Activated CD8-positive, alpha-beta T cell treated with anti-CD3 and anti-CD28 coated beads for 36 hours (primary cell): ENCODE results near the gene TRPC4AP. TPM values are rescaled to one million over a fixed set of nuclear protein-coding genes. Genes with fewer than 3 reads are reported as not detected.
A peak's percentile ranks its signal among the peaks of the same experiment; 100 is the strongest.
"Not testable (repeated sequence)": the region's sequence is repeated elsewhere in the genome, so short reads cannot be mapped to it uniquely, and the experiment has no call there.

Experiments used
- ATAC-seq: fragments of 200-7000 bp; cut with Tn5 transposase; one replicate; pipeline ENCODE4 v1.10.0; 2021; ENCODE audit warnings: mild to moderate bottlenecking, moderate library complexity
- CTCF ChIA-PET: fragments of 350-600 bp; sonication (Branson Sonifier 250); formaldehyde crosslinking; loops from one replicate; lab custom pipeline; 2021; ENCODE audit warnings: antibody characterized with exemption; lab: Charles Lee
- POLR2A ChIA-PET: fragments of 350-600 bp; sonication (Branson Sonifier 250); formaldehyde crosslinking; loops from one replicate; lab custom pipeline; 2021; ENCODE audit warnings: antibody characterized with exemption; lab: Charles Lee
- DNase-seq: peaks from one replicate; pipeline ENCODE4 v3.0.0-alpha.2; 2020
- H3K27ac Mint-ChIP-seq: one replicate; pipeline ENCODE4 v1.8.0; 2021; ENCODE audit warnings: mild to moderate bottlenecking, mixed read lengths
- H3K27me3 Mint-ChIP-seq: one replicate; pipeline ENCODE4 v1.8.0; 2021; ENCODE audit warnings: mixed read lengths
- H3K36me3 Mint-ChIP-seq: one replicate; pipeline ENCODE4 v1.8.0; 2021; ENCODE audit warnings: low read depth, mixed read lengths
- H3K4me1 Mint-ChIP-seq: one replicate; pipeline ENCODE4 v1.8.0; 2021; ENCODE audit warnings: low read depth, mixed read lengths
- H3K4me3 Mint-ChIP-seq: one replicate; pipeline ENCODE4 v1.8.0; 2021; ENCODE audit warnings: mild to moderate bottlenecking, moderate library complexity, mixed read lengths
- H3K9me3 Mint-ChIP-seq: one replicate; pipeline ENCODE4 v1.8.0; 2021; ENCODE audit warnings: mixed read lengths
- CTCF ChIP-seq: fragments of 200-600 bp; IDR thresholded peaks from one replicate; pipeline ENCODE4 v1.8.0; 2022; ENCODE audit warnings: antibody characterized with exemption, mild to moderate bottlenecking
- intact Hi-C: fragments of 100-400 bp; cut with micrococcal nuclease; formaldehyde crosslinking; loops from one replicate; pipeline ENCODE4 v1.10.0; 2022
- total RNA-seq, 2 experiments: library from RNA; stranded (reverse); gene quantifications; one replicate each; pipeline ENCODE4 v1.2.3, GENCODE V29; 2021

The TRPC4AP gene
- total RNA-seq, 2 experiments from 2014 or later, result 34.2 to 38.2 TPM

- ChIA-PET POLR2A (no interaction called here), CTCF (interaction anchor here (0.7 to 1.2 kb wide), 3 partner anchors 13 to 26 kb away, joined by 3 read pairs; no protein-coding TSS in a partner anchor)
- Mint-ChIP-seq H3K9me3 (no peaks in the 10 kb centered on the region), H3K4me3 (no peak overlapping the region), H3K4me1 (peaks cover 24% of the 10 kb centered on the region), H3K27ac (no peak overlapping the region), H3K36me3 (peaks cover 44% of the 10 kb centered on the region), H3K27me3 (no peaks in the 10 kb centered on the region)
- ATAC-seq (no peak), DNase-seq (no peak)
- TF ChIP-seq CTCF, result no peak
- intact Hi-C loops, result no loop called here
Observed at GRCh38 chr20:35077341-35077740, 15.3 kb downstream of the TRPC4AP start.

- peaks cover 59% of the 10 kb centered on the region for H3K36me3 Mint-ChIP-seq
- not testable (repeated sequence) for H3K27me3 Mint-ChIP-seq, H3K9me3 Mint-ChIP-seq
Observed at GRCh38 chr20:35071436-35072153, 21.0 kb downstream of the TRPC4AP start.

GRCh38 chr20:35066194-35066593 lies 26.4 kb downstream of the TRPC4AP start:
- Mint-ChIP-seq H3K9me3 (no peaks in the 10 kb centered on the region), H3K4me1 (peaks cover 74% of the 10 kb centered on the region), H3K36me3 (peaks cover 34% of the 10 kb centered on the region), H3K27ac (peak overlapping the region; percentile 4), H3K27me3 (no peaks in the 10 kb centered on the region), H3K4me3 (no peak overlapping the region)
- ChIA-PET POLR2A (no interaction called here), CTCF (no interaction called here)
- no peak for TF ChIP-seq CTCF
- DNase-seq (no peak), ATAC-seq (no peak)
- intact Hi-C loops, result no loop called here

More at GRCh38 chr20:35071436-35072153, 21.0 kb downstream of the TRPC4AP start:
- POLR2A ChIA-PET, H3K27ac Mint-ChIP-seq, intact Hi-C loops, H3K4me3 Mint-ChIP-seq, DNase-seq, ATAC-seq: not testable (repeated sequence)
- peaks cover 39% of the 10 kb centered on the region for H3K4me1 Mint-ChIP-seq
- CTCF ChIA-PET, result interaction anchor here (0.9 kb wide), 1 partner anchor 13 kb away, joined by 3 read pairs; no protein-coding TSS in a partner anchor

- peak overlapping the region; percentile 22 for H3K27ac Mint-ChIP-seq
- intact Hi-C loops, result no loop called here
- no peaks in the 10 kb centered on the region for H3K9me3 Mint-ChIP-seq
- CTCF ChIA-PET, result interaction anchor here (0.8 to 1.8 kb wide), 4 partner anchors 9 to 174 kb away, joined by 3 to 6 read pairs (median 3); no protein-coding TSS in a partner anchor
- no peak for TF ChIP-seq CTCF
- H3K27me3 Mint-ChIP-seq, result no peaks in the 10 kb centered on the region
- no peak for ATAC-seq
- H3K36me3 Mint-ChIP-seq, result peaks cover 35% of the 10 kb centered on the region
- no peak for DNase-seq
- H3K4me3 Mint-ChIP-seq, result no peak overlapping the region
- POLR2A ChIA-PET, result no interaction called here
- H3K4me1 Mint-ChIP-seq, result peaks cover 71% of the 10 kb centered on the region
Observed at GRCh38 chr20:35065181-35065580, 27.4 kb downstream of the TRPC4AP start.

GRCh38 chr20:35063168-35063567 lies 29.4 kb downstream of the TRPC4AP start:
- Mint-ChIP-seq H3K36me3 (peaks cover 43% of the 10 kb centered on the region), H3K4me1 (peaks cover 67% of the 10 kb centered on the region), H3K9me3 (no peaks in the 10 kb centered on the region), H3K27ac (peak overlapping the region; percentile 3), H3K27me3 (no peaks in the 10 kb centered on the region), H3K4me3 (no peak overlapping the region)
- intact Hi-C loops, result no loop called here
- ChIA-PET POLR2A (no interaction called here), CTCF (interaction anchor here (1.2 to 1.3 kb wide), 2 partner anchors 32 to 33 kb away, joined by 5 to 6 read pairs; no protein-coding TSS in a partner anchor)
- ATAC-seq (no peak), DNase-seq (no peak)
- no peak for TF ChIP-seq CTCF
